ES-I3 (cell line): ENCODE data around the gene PRRX2.

Experiments
- H3K36me3 ChIP-seq: 2 replicates; pipeline ENCODE4 v1.6.1; 2013; ENCODE audit warnings: mild to moderate bottlenecking, low read length, control low read depth, moderate library complexity; ENCODE audit not compliant: insufficient read depth
- H3K4me1 ChIP-seq: 2 replicates; pipeline ENCODE4 v1.6.1; 2013; ENCODE audit warnings: mild to moderate bottlenecking, control low read depth, low read length; ENCODE audit not compliant: insufficient read depth
- H3K9ac ChIP-seq: 2 replicates; pipeline ENCODE4 v1.6.1; 2013; ENCODE audit warnings: low read depth, mild to moderate bottlenecking, low read length, moderate library complexity
- H3K9me3 ChIP-seq: 2 replicates; pipeline ENCODE4 v1.6.1; 2013; ENCODE audit warnings: mild to moderate bottlenecking, low read length, moderate library complexity; ENCODE audit not compliant: control insufficient read depth, insufficient read depth

PRRX2 gene

GRCh38 chr9:129671065-129671464, 5.6 kb downstream of the PRRX2 start:
- H3K36me3 ChIP-seq: no peaks in the 10 kb centered on the region
- no peaks in the 10 kb centered on the region; the same call in 1 of the 2 replicates for H3K4me1 ChIP-seq
- no peaks in the 10 kb centered on the region for H3K9me3 ChIP-seq
- H3K9ac ChIP-seq: no peak overlapping the region

GRCh38 chr9:129671519-129671918, 6.1 kb downstream of the PRRX2 start:
- H3K9ac ChIP-seq: no peak overlapping the region
- H3K4me1 ChIP-seq: no peaks in the 10 kb centered on the region; the same call in 1 of the 2 replicates
- H3K36me3 ChIP-seq: no peaks in the 10 kb centered on the region
- H3K9me3 ChIP-seq: no peaks in the 10 kb centered on the region

GRCh38 chr9:129672702-129673101, 7.3 kb downstream of the PRRX2 start:
- Histone ChIP-seq H3K36me3 (no peaks in the 10 kb centered on the region), H3K9me3 (no peaks in the 10 kb centered on the region), H3K9ac (no peak overlapping the region), H3K4me1 (peaks cover 6% of the 10 kb centered on the region; the same call in 1 of the 2 replicates)

- H3K4me1 ChIP-seq: peaks cover 6% of the 10 kb centered on the region; the same call in 1 of the 2 replicates
- no peaks in the 10 kb centered on the region for H3K9me3 ChIP-seq
- no peaks in the 10 kb centered on the region for H3K36me3 ChIP-seq
- no peak overlapping the region for H3K9ac ChIP-seq
Measured at GRCh38 chr9:129673602-129674001, 8.2 kb downstream of the PRRX2 start.

GRCh38 chr9:129674229-129674628, 8.8 kb downstream of the PRRX2 start:
- H3K9ac ChIP-seq: no peak overlapping the region
- peaks cover 6% of the 10 kb centered on the region; the same call in 1 of the 2 replicates for H3K4me1 ChIP-seq
- H3K36me3 ChIP-seq: no peaks in the 10 kb centered on the region
- no peaks in the 10 kb centered on the region for H3K9me3 ChIP-seq

DNA sequence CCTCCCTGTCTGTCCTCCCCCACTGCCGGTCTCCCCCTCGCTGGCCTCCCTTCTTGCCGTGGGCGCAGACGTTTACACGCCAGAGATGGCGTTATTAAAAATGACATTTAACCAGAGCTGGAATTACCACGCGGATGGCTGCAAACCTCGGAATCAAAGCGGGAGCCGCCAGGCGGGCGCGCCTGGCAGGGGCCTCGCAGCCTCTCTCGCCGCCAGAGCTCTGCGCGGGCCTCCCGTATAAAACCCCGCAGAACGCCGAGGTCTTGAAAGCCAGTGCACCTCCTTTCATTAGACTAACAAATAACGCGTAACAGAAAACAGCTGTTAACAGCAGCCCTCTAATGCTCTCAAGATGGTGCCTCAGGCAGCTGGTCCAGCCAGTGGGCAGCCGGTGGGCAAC, 10.2 kb downstream of the PRRX2 start:
- H3K9me3 ChIP-seq: no peaks in the 10 kb centered on the region
- peaks cover 6% of the 10 kb centered on the region; the same call in 1 of the 2 replicates for H3K4me1 ChIP-seq
- H3K9ac ChIP-seq: no peak overlapping the region
- H3K36me3 ChIP-seq: no peaks in the 10 kb centered on the region

- H3K36me3 ChIP-seq: no peaks in the 10 kb centered on the region
- no peaks in the 10 kb centered on the region for H3K9me3 ChIP-seq
- peaks cover 6% of the 10 kb centered on the region; the same call in 1 of the 2 replicates for H3K4me1 ChIP-seq
- no peak overlapping the region for H3K9ac ChIP-seq
Measured at GRCh38 chr9:129676287-129676686, 10.8 kb downstream of the PRRX2 start.

DNA sequence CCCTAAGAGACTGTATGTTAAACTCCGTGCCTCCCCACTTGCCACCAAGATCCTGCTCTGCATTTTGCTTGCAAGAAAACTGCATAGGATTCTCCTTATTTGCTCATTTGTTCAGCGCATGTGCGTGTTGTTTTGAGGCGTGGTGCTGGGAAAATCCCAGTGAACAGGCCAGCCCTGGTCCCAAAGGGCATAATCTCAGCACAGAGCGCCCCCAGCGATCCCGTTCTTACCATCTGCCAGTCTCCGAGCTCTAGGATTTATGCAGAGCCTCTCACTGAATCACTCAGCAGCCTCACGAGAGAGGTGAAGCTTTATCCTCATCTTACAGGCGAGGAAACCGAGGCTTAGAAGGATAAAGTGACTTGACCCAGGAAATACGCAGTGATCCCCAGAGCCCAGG, 11.5 kb downstream of the PRRX2 start:
- H3K4me1 ChIP-seq: peaks cover 6% of the 10 kb centered on the region; the same call in 1 of the 2 replicates
- no peaks in the 10 kb centered on the region for H3K9me3 ChIP-seq
- no peak overlapping the region; the same call in 1 of the 2 replicates for H3K9ac ChIP-seq
- H3K36me3 ChIP-seq: no peaks in the 10 kb centered on the region

DNA sequence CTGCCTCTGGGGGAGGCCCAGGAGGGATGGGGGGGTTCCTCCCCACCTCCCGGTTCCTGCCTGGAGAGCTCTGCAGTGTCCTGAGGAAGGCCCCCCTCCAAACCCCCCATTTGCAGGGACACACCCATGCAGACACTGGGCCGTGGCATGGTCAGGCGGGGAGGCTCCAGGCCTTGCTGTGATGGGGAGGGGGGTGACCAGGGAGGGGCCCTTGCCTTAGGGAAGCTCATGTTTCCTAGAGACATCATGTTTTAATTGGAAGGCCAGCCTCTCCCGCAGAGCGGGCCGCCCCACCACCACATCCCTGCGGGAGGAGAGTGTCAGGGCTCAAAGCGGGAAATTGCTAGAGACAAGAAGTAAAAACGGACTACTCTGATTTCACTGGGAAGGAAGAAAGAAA, 12.0 kb downstream of the PRRX2 start:
- Histone ChIP-seq H3K9ac (no peak overlapping the region; the same call in 1 of the 2 replicates), H3K36me3 (no peaks in the 10 kb centered on the region), H3K9me3 (no peaks in the 10 kb centered on the region), H3K4me1 (peaks cover 6% of the 10 kb centered on the region; the same call in 1 of the 2 replicates)

GRCh38 chr9:129678844-129679243, 13.4 kb downstream of the PRRX2 start:
- Histone ChIP-seq H3K9me3 (no peaks in the 10 kb centered on the region), H3K4me1 (peaks cover 6% of the 10 kb centered on the region; the same call in 1 of the 2 replicates), H3K36me3 (no peaks in the 10 kb centered on the region), H3K9ac (no peak overlapping the region)

DNA sequence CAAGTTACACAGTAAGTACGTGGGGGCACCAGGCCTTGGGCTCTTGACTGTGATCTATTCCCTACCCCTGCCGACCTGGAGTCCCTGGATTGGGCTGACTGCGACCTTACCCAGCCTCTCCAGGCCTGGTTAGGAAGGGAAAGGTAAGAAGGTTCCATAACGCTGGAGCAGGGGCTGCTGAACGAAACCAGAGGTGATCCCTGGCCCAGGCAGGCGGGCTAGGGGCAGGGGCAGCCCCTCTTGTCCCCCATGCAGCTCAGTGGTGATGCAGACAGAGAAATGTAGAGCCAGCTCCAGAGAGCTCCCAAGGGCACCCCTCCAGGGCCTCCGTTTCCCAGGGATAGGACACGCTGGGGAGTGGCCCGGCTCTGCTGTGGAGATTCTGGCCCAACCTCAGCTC, 14.1 kb downstream of the PRRX2 start:
- peaks cover 6% of the 10 kb centered on the region; the same call in 1 of the 2 replicates for H3K4me1 ChIP-seq
- no peaks in the 10 kb centered on the region for H3K36me3 ChIP-seq
- H3K9me3 ChIP-seq: no peaks in the 10 kb centered on the region
- no peak overlapping the region for H3K9ac ChIP-seq

GRCh38 chr9:129681924-129682323, 16.5 kb downstream of the PRRX2 start:
- Histone ChIP-seq H3K4me1 (peaks cover 3% of the 10 kb centered on the region; the same call in 1 of the 2 replicates), H3K36me3 (no peaks in the 10 kb centered on the region), H3K9ac (no peak overlapping the region), H3K9me3 (no peaks in the 10 kb centered on the region)

DNA sequence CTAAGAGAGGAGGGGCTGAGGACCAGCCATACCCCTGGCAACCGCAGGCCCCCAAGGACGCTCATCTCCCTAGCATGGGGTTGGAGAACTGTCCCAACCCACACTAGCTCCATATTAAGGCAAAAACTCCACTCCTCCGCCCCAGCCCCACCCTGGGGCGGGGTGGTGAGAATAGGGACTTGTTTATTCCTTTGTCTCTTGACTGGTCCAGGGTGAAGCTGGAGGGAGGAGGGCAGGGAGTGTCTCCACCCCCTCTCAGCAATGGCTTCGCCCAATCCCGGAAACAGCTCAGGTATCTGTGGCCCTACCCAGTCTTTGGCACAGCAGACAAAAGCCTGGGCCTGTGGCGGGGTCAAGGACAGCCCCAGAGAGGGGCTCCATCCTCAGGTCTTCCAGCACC, 16.9 kb downstream of the PRRX2 start:
- Histone ChIP-seq H3K9me3 (no peaks in the 10 kb centered on the region), H3K36me3 (no peaks in the 10 kb centered on the region), H3K9ac (no peak overlapping the region), H3K4me1 (no peaks in the 10 kb centered on the region; the same call in 1 of the 2 replicates)

- no peaks in the 10 kb centered on the region for H3K9me3 ChIP-seq
- no peaks in the 10 kb centered on the region for H3K36me3 ChIP-seq
- H3K4me1 ChIP-seq: no peaks in the 10 kb centered on the region; the same call in 1 of the 2 replicates
- H3K9ac ChIP-seq: no peak overlapping the region
Measured at GRCh38 chr9:129685220-129685932, 19.9 kb downstream of the PRRX2 start.

DNA sequence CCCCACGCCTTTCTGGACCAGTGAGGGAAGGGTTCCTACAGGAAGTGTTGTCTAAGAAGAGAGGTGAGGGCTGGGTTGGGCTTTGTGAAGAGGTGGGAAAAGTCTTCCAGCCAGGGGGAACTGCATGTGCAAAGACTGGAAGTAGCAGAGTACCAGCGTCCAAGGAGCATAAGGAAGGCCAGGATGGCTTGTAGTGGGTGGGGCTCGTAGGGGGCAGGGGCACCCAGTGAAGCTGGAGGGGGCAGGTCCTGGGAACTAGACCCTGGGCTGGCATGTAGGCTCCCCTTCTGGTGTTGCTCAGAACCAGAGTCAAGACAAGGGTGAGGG, 20.4 kb downstream of the PRRX2 start:
- no peaks in the 10 kb centered on the region for H3K9me3 ChIP-seq
- H3K9ac ChIP-seq: no peak overlapping the region
- no peaks in the 10 kb centered on the region; the same call in 1 of the 2 replicates for H3K4me1 ChIP-seq
- no peaks in the 10 kb centered on the region for H3K36me3 ChIP-seq
